Fibroblast of villous mesenchyme (primary cell): ENCODE measurements around the gene DYNLL2. TPM values are rescaled to one million over a fixed set of nuclear protein-coding genes. Genes with fewer than 3 reads are reported as not detected.

ENCODE experiments used
- DNase-seq: peaks from one replicate; pipeline ENCODE4 v3.0.0-alpha.2; 2010; ENCODE audit warnings: low read depth
- H3K4me3 ChIP-seq: 2 replicates; pipeline ENCODE4 v1.5.1; 2011; ENCODE audit warnings: low read depth, mild to moderate bottlenecking, low read length
- CTCF ChIP-seq: IDR thresholded peaks from 2 replicates; pipeline ENCODE4 v1.5.1; 2012; ENCODE audit warnings: low read depth, mild to moderate bottlenecking, low read length; ENCODE audit not compliant: insufficient read depth
- total RNA-seq: library from RNA; depleted of rRNA; stranded (reverse); fragments of >200 nt; gene quantifications from 2 replicates; pipeline ENCODE4 v1.2.3, GENCODE V29; 2012

The DYNLL2 gene
- total RNA-seq, 1 donor: 12.5 TPM

DNA sequence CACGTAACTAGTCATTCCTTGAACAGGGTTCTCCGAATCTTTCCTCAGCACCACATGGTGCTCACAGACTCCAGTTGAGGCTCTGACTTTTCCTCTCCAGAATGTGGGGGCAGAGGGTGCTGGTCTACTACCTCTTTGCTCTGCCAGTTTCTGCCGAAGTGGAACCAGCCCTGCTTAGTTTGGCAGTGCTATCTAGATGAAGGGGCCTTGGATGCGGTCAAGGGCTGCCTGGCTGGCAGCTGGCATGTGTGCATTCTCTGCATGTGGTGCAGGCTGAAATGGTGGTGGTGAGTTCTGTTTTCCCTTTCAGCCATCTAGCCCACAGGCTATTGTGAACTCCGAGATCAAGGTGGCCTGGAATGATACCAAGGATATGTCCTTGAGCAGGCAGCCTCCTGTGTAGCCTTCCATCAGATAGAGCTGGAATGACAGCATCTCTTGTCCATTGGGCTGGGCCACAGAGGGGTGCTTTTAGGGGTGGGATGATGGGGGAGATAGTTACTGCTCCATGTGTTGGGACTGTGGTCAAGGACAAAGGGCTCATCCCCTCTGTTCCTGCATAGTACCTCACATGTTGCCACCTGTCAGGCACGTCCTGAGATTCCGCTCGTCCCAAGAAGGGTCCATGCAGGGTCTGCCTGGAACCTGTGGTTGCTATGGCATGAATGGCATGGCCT lies 2.0 kb downstream of the DYNLL2 start:
- H3K4me3 ChIP-seq: peak overlapping the region; percentile 87
- TF ChIP-seq CTCF: no peak
- no peak for DNase-seq

DNA sequence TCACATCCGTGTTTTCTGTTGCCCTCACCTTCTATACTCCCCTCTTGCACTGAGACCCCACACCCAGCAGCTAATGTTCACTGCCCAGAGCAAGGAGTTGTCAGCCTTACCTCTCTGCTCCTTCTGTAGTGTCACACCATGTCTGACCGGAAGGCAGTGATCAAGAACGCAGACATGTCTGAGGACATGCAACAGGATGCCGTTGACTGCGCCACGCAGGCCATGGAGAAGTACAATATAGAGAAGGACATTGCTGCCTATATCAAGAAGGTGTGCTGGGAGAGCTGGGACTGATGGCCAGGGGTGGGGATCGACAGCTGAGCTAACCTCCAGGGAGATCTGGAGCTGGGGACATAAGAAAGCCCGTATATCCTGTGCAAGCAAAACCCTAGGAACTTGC lies 3.7 kb downstream of the DYNLL2 start:
- TF ChIP-seq CTCF: no peak
- H3K4me3 ChIP-seq: no peak overlapping the region
- DNase-seq: no peak

DNA sequence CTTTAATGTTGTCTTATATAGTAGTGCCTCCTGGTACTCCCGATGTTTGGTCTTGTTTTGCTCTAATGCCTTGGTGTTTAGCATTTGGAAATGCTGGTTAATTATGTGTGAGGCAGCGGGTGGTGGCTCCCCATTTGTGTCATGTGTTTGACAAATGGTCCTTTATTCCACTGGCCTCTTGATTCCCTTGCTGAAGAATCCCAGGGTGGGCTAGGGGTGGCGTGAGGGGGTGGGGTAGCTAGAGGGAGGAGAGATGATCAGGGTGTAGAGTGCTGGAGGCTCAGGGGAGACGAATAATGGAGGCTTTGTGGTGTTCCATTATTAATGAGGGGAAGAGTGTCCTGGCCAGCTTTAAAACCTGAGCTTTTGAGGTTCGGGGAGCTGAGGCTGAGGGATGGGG lies 5.4 kb downstream of the DYNLL2 start:
- no peak for DNase-seq
- H3K4me3 ChIP-seq: no peak overlapping the region
- no peak for TF ChIP-seq CTCF

- no peak for DNase-seq
- TF ChIP-seq CTCF: no peak
Observed at GRCh38 chr17:58089111-58089510, 5.9 kb downstream of the DYNLL2 start.

DNA sequence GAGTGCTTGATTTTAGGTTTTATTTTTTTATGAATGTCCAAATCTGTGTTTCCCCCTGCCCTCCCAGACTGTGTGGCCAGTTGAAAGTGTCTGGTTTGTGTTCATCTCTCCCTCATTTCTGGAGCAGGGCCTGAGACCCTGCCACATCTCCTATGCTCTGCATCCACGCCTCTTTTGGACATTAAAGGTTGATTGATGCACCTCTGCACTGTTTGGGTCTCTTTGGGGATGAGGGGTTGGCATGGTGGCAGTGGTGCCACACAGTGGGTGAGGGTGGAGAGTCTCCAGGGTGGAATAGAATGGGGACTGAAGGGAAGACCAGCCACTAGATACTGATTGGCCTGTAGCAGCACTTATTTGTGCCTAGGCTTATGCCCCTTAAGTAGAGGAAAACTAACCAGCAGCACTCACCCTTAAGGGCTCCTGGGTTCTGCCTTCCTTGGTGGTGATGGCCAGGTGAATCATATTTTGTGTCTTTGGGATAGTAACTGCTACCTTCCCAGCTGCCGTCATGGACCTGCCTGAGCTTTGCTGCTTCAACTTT lies 7.9 kb downstream of the DYNLL2 start:
- no peak for TF ChIP-seq CTCF
- no peak overlapping the region for H3K4me3 ChIP-seq
- DNase-seq: no peak

More at GRCh38 chr17:58089111-58089510, 5.9 kb downstream of the DYNLL2 start:
- no peak overlapping the region for H3K4me3 ChIP-seq

- no peak overlapping the region for H3K4me3 ChIP-seq
- no peak for DNase-seq
- no peak for TF ChIP-seq CTCF
Observed at GRCh38 chr17:58092101-58092796, 9.0 kb downstream of the DYNLL2 start.
